H1 (cell line): Measurements from ENCODE around the gene CTDNEP1. TPM values are rescaled to one million over a fixed set of nuclear protein-coding genes. Genes with fewer than 3 reads are reported as not detected.

Source experiments
- ASH2L ChIP-seq: fragments of 200-600, 300-600 bp; sonication (generic); IDR thresholded peaks from one replicate; pipeline ENCODE4 v1.7.1; 2017; ENCODE audit warnings: low read length
- ATF3 ChIP-seq: IDR thresholded peaks from 2 replicates; pipeline ENCODE4 v1.6.1; 2011; ENCODE audit warnings: low read depth, mild to moderate bottlenecking, low read length; ENCODE audit not compliant: insufficient read depth
- CHD7 ChIP-seq: fragments of 300-600 bp; sonication (generic); IDR thresholded peaks from 2 replicates; pipeline ENCODE4 v1.7.1; 2012; ENCODE audit warnings: low read length, moderate library complexity, mild to moderate bottlenecking, inconsistent platforms; ENCODE audit not compliant: insufficient replicate concordance
- JUND ChIP-seq: IDR thresholded peaks from 2 replicates; pipeline ENCODE4 v1.6.1; 2011; ENCODE audit warnings: mild to moderate bottlenecking, improper control_type of control experiment, low read length
- RAD21 ChIP-seq, 2 experiments: IDR thresholded peaks in 1 of 2; conservative IDR thresholded peaks in 1 of 2; 2 replicates each; pipeline ENCODE4 v1.6.1; 2011; ENCODE audit warnings: low read depth in 2 of 2, low read length in 2 of 2, improper control_type of control experiment in 1 of 2, inconsistent platforms in 1 of 2, mild to moderate bottlenecking in 1 of 2, moderate library complexity in 1 of 2
- RNF2 ChIP-seq: fragments of 200-900, 300-1000 bp; sonication (generic); IDR thresholded peaks from 2 replicates; pipeline ENCODE4 v1.7.1; 2016; ENCODE audit warnings: borderline replicate concordance, low read depth, mild to moderate bottlenecking, antibody characterized with exemption, low read length; ENCODE audit not compliant: poor library complexity, severe bottlenecking; ENCODE audit errors: missing control alignments
- TCF12 ChIP-seq: IDR thresholded peaks from 2 replicates; pipeline ENCODE4 v1.6.1; 2011; ENCODE audit warnings: low read depth, mild to moderate bottlenecking, low read length
- YY1 ChIP-seq: IDR thresholded peaks from 2 replicates; pipeline ENCODE4 v1.6.1; 2011; ENCODE audit warnings: low read depth, mild to moderate bottlenecking, low read length
- polyA plus RNA-seq, 7 experiments: library from polyadenylated mRNA; depleted of rRNA in 3 of 7; stranded (reverse) in 5 of 7; unstranded in 2 of 7; fragments of >200 nt in 5 of 7; fragments of 200-250 nt in 2 of 7; gene quantifications; 1 replicate in 5 of 7; 2 replicates in 1 of 7; 4 replicates in 1 of 7; pipeline versions ENCODE4 v1.2.1 to v1.2.3, GENCODE V29; 2011 to 2013; ENCODE audit warnings: missing spikeins in 2 of 7, mixed read lengths in 2 of 7
- total RNA-seq: library from RNA; stranded (reverse); fragmentation: NEBNext Ultra II Directional; extraction: Animal tissue kit (Norgen Biotek cat#: 25700); gene quantifications from 2 replicates; pipeline ENCODE4 v1.2.1, GENCODE V29; 2021

CTDNEP1 gene
- total and polyA plus RNA-seq, 2 of the 8 experiments (the other 6 are each of a cell fraction or from before 2014, with no cell fraction given) = 114 to 123 TPM

GRCh38 chr17:7260651-7261378, 9.3 kb upstream of the CTDNEP1 start (continued):
- TF ChIP-seq CHD7 (no peak), RAD21 (IDR thresholded peaks at IDR 0.05 in 1 of 2, conservative IDR thresholded peaks at IDR 0.05 in 1 of 2; ENCODE audit: low read depth in 2 of 2, low read length in 2 of 2) (no peak), JUND (no peak), ATF3 (no peak), TCF12 (no peak), ASH2L (no peak), YY1 (no peak; the same call in 1 of the 2 replicates), RNF2 (no peak)
